IPS DF 6.9 (cell line): ENCODE measurements around the gene CNTN5.

Experiments used
- DNase-seq: peaks from one replicate; pipeline ENCODE4 v3.0.0-alpha.2; 2013; ENCODE audit warnings: low read depth, low spot score
- H3K27ac ChIP-seq: one replicate; pipeline ENCODE4 v1.5.1; 2013; ENCODE audit warnings: low read length, control low read depth
- H3K27me3 ChIP-seq: 2 replicates; pipeline ENCODE4 v1.6.1; 2013; ENCODE audit warnings: mild to moderate bottlenecking, low read length; ENCODE audit not compliant: control insufficient read depth, insufficient read depth
- H3K36me3 ChIP-seq: 2 replicates; pipeline ENCODE4 v1.6.1; 2013; ENCODE audit warnings: low read length; ENCODE audit not compliant: control insufficient read depth, insufficient read depth
- H3K4me1 ChIP-seq: 2 replicates; pipeline ENCODE4 v1.6.1; 2013; ENCODE audit warnings: low read length; ENCODE audit not compliant: control insufficient read depth, insufficient read depth
- H3K4me3 ChIP-seq: 2 replicates; pipeline ENCODE4 v1.5.1; 2013; ENCODE audit warnings: mild to moderate bottlenecking, low read length
- H3K9me3 ChIP-seq: 2 replicates; pipeline ENCODE4 v1.6.1; 2013; ENCODE audit warnings: low read length, inconsistent platforms; ENCODE audit not compliant: control insufficient read depth, insufficient read depth
- WGBS: extraction: QIAGEN DNeasy Blood & Tissue Kit; methylation state at CpG from one replicate; pipeline ENCODE4 v1.1.7; 2013; ENCODE audit warnings: mixed read lengths, missing lambda C conversion rate; ENCODE audit not compliant: insufficient read length, insufficient coverage; 5-methylcytosine and 5-hydroxymethylcytosine counted together

The CNTN5 gene

DNA sequence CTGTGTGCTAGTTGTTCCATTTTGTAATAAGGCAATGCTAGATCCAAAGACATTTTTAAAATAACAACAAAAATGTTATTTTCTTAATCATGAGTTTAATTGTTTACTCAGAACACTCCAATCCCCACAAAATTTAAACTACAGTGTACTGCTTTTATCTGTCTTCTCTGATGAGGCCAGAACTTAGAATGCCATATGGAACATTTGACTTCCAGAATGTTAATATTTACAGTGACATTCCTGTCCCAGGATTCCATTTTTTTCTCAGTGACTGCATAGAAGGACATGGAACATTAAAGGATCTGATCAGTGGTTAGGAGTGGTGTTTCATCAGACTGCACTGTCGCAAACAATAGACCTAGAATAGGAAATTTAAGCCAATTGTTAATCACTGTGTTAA, 1171.4 kb downstream of the CNTN5 start:
- no peak overlapping the region for H3K4me3 ChIP-seq
- H3K27me3 ChIP-seq = no peaks in the 10 kb centered on the region
- no peak for DNase-seq
- H3K27ac ChIP-seq = no peak overlapping the region
- no CpG with 5 or more reads among the region's 1 CpG for WGBS
- peaks cover 2% of the 10 kb centered on the region; the same call in 1 of the 2 replicates for H3K4me1 ChIP-seq
- no peaks in the 10 kb centered on the region for H3K9me3 ChIP-seq
- H3K36me3 ChIP-seq = no peaks in the 10 kb centered on the region

GRCh38 chr11:100203789-100204188, 1183.0 kb downstream of the CNTN5 start:
- Histone ChIP-seq H3K27me3 (no peaks in the 10 kb centered on the region), H3K36me3 (no peaks in the 10 kb centered on the region), H3K27ac (no peak overlapping the region), H3K4me1 (no peaks in the 10 kb centered on the region), H3K4me3 (no peak overlapping the region), H3K9me3 (no peaks in the 10 kb centered on the region)
- no CpG with 5 or more reads among the region's 2 CpGs for WGBS
- DNase-seq = no peak

- Histone ChIP-seq H3K9me3 (no peaks in the 10 kb centered on the region), H3K4me1 (no peaks in the 10 kb centered on the region), H3K27ac (no peak overlapping the region), H3K36me3 (no peaks in the 10 kb centered on the region), H3K27me3 (no peaks in the 10 kb centered on the region), H3K4me3 (no peak overlapping the region)
- no peak for DNase-seq
- no CpG with 5 or more reads among the region's 2 CpGs for WGBS
These were observed 1185.2 kb downstream of the CNTN5 start for GRCh38 chr11:100205926-100206325.

- DNase-seq = no peak
- Histone ChIP-seq H3K4me1 (no peaks in the 10 kb centered on the region), H3K27me3 (no peaks in the 10 kb centered on the region), H3K27ac (no peak overlapping the region), H3K4me3 (no peak overlapping the region), H3K36me3 (no peaks in the 10 kb centered on the region), H3K9me3 (no peaks in the 10 kb centered on the region)
- no CpG with 5 or more reads among the region's 2 CpGs for WGBS
These were observed 1187.5 kb downstream of the CNTN5 start for GRCh38 chr11:100208207-100208606.

- Histone ChIP-seq H3K27me3 (no peaks in the 10 kb centered on the region), H3K4me3 (no peak overlapping the region), H3K36me3 (no peaks in the 10 kb centered on the region), H3K9me3 (no peaks in the 10 kb centered on the region), H3K27ac (no peak overlapping the region), H3K4me1 (no peaks in the 10 kb centered on the region)
- WGBS = no CpG with 5 or more reads among the region's 1 CpG
- no peak for DNase-seq
These were observed 1194.0 kb downstream of the CNTN5 start for GRCh38 chr11:100214791-100215190.

GRCh38 chr11:100220801-100221200, 1200.1 kb downstream of the CNTN5 start:
- no peak overlapping the region for H3K4me3 ChIP-seq
- no peak for DNase-seq
- no peaks in the 10 kb centered on the region; the same call in none of the 2 replicates for H3K4me1 ChIP-seq
- no peak overlapping the region for H3K27ac ChIP-seq
- H3K36me3 ChIP-seq = no peaks in the 10 kb centered on the region
- no peaks in the 10 kb centered on the region for H3K27me3 ChIP-seq
- no peaks in the 10 kb centered on the region for H3K9me3 ChIP-seq
- WGBS = no CpG with 5 or more reads among the region's 3 CpGs

- no peaks in the 10 kb centered on the region for H3K9me3 ChIP-seq
These were observed 1201.0 kb downstream of the CNTN5 start for GRCh38 chr11:100221791-100222190.

GRCh38 chr11:100224541-100225034, 1203.8 kb downstream of the CNTN5 start:
- WGBS = no CpG with 5 or more reads among the region's 1 CpG
- Histone ChIP-seq H3K27me3 (no peaks in the 10 kb centered on the region), H3K27ac (no peak overlapping the region), H3K36me3 (no peaks in the 10 kb centered on the region), H3K9me3 (no peaks in the 10 kb centered on the region), H3K4me3 (no peak overlapping the region), H3K4me1 (no peaks in the 10 kb centered on the region; the same call in none of the 2 replicates)
- DNase-seq = no peak

More at GRCh38 chr11:100221791-100222190, 1201.0 kb downstream of the CNTN5 start:
- no peaks in the 10 kb centered on the region for H3K27me3 ChIP-seq
- no CpG with 5 or more reads among the region's 2 CpGs for WGBS
- no peaks in the 10 kb centered on the region for H3K36me3 ChIP-seq
- H3K4me1 ChIP-seq = no peaks in the 10 kb centered on the region; the same call in none of the 2 replicates
- no peak for DNase-seq
- no peak overlapping the region for H3K4me3 ChIP-seq
- no peak overlapping the region for H3K27ac ChIP-seq

- no peaks in the 10 kb centered on the region; the same call in 1 of the 2 replicates for H3K4me1 ChIP-seq
- WGBS = no CpG with 5 or more reads among the region's 1 CpG
- no peaks in the 10 kb centered on the region for H3K27me3 ChIP-seq
- H3K27ac ChIP-seq = no peak overlapping the region
- no peaks in the 10 kb centered on the region for H3K9me3 ChIP-seq
- H3K4me3 ChIP-seq = no peak overlapping the region
- no peak for DNase-seq
- H3K36me3 ChIP-seq = no peaks in the 10 kb centered on the region
These were observed 1208.3 kb downstream of the CNTN5 start for GRCh38 chr11:100229086-100229485.

DNA sequence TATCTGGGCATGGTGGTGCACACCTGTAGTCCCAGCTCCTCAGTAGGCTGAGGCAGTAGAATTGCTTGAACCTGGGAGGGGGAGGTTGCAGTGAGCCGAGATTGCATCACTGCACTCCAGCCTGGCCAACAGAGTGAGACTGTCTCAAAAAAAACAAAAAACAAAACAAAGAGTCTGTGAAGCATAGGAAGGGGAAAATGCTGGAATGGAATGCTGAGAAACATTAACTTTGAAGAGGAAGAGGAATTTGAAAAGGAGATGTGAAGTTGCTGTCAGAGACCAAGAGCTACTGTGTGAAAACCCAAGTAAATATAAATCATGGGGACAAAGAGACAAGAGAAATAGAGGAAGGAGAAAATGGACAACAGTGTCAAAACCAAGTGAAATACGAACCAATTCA, 1211.3 kb downstream of the CNTN5 start:
- Histone ChIP-seq H3K27me3 (no peaks in the 10 kb centered on the region), H3K9me3 (no peaks in the 10 kb centered on the region)
- DNase-seq = no peak

GRCh38 chr11:100235085-100235484, 1214.3 kb downstream of the CNTN5 start:
- Histone ChIP-seq H3K36me3 (no peaks in the 10 kb centered on the region), H3K27me3 (no peaks in the 10 kb centered on the region), H3K27ac (no peak overlapping the region), H3K9me3 (no peaks in the 10 kb centered on the region), H3K4me1 (no peaks in the 10 kb centered on the region), H3K4me3 (no peak overlapping the region)
- WGBS = no CpG with 5 or more reads among the region's 4 CpGs
- DNase-seq = no peak

More for the DNA sequence above, 1211.3 kb downstream of the CNTN5 start:
- Histone ChIP-seq H3K4me3 (no peak overlapping the region), H3K36me3 (no peaks in the 10 kb centered on the region), H3K27ac (no peak overlapping the region), H3K4me1 (no peaks in the 10 kb centered on the region)
- no CpG with 5 or more reads among the region's 2 CpGs for WGBS
